Eye (tissue), 1 donor: ENCODE measurements around the gene TYK2.
"Not testable (repeated sequence)": the region's sequence is repeated elsewhere in the genome, so short reads cannot be mapped to it uniquely, and the experiment has no call there.

Experiments
- DNase-seq: peaks from one replicate; pipeline ENCODE4 v3.0.0-alpha.2; 2015

Gene TYK2

DNA sequence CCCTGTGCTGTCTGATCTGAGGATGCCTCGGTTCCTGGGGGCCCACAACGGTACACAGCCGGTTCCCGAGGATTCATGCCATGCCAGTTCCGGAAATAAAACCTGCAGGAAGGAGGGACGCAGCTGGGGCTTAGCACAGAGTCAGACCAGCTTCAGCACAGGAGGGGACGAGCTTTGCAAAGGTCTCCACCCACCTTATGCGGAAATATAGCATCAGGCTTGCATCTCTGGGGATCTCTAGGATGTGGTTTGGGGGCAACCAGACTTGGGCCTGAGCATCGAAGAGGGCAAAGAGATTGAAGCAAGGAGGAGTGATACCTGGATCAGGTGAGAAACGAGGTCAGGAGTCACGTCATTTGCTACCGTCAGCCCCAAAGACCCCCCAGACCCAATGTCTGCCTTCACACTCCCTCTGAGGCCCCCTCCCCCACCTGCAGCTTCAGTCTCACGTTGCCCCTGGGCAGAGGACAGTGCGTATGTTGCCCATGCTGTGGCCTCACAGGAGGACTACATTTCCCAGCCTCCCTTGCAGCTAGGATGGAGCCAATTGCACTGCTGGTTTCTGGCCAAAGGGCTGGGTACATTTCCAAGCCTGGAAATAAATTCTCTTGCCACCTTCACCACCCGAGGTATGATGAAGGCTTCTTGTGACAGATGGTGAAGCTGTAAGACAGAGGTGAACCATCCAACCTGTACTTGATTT lies 12.1 kb downstream of the TYK2 start:
- DNase-seq: no peak

GRCh38 chr19:10366950-10367512 lies 13.3 kb downstream of the TYK2 start:
- DNase-seq: not testable (repeated sequence)

DNA sequence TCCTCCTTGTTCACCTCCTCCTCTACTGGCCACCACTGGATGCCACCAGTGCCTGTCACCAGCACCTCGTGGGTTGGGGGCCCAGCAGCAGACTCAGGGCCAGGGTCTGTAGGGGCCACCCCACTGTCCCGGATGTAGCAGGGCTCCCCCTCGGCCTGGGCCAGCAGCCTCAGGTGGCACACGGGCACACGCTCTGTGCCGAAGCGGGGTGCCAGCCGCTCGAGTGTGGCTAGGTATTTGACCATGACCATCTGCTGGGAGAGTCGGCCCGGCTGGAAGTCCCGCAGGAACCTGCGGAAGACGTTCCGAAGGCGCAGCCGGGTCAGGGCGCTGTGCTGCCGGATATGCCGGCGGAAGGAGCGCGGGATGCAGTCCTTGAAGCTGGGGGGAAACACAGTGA lies 14.9 kb downstream of the TYK2 start:
- no peak for DNase-seq

GRCh38 chr19:10364644-10365043 lies 15.7 kb downstream of the TYK2 start:
- no peak for DNase-seq

- DNase-seq: no peak
These were observed 16.5 kb downstream of the TYK2 start for GRCh38 chr19:10363789-10364281.

DNA sequence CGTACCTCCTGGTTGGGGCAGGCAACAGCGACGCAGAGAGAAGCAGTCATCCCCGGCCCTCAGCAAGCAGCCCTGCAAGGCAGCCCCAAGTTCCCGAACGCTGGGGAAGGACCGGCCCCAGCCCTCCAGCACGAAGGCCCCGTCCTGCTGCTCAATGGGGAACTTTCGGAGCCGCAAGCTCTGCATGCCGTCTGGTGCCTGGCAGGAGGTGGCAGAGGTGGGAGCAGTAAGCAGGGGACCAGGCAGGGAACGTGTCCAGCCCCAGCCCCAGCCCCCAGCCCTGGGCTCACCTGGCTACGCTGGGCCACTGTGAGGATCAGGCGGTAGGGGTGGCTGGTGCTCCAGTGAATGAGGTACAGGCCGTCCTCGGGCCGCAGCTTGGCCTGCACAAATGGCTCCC lies 18.1 kb downstream of the TYK2 start:
- DNase-seq: no peak

GRCh38 chr19:10361569-10362011 lies 18.8 kb downstream of the TYK2 start:
- no peak for DNase-seq

- DNase-seq: no peak
These were observed 23.9 kb downstream of the TYK2 start for GRCh38 chr19:10356431-10356830.

DNA sequence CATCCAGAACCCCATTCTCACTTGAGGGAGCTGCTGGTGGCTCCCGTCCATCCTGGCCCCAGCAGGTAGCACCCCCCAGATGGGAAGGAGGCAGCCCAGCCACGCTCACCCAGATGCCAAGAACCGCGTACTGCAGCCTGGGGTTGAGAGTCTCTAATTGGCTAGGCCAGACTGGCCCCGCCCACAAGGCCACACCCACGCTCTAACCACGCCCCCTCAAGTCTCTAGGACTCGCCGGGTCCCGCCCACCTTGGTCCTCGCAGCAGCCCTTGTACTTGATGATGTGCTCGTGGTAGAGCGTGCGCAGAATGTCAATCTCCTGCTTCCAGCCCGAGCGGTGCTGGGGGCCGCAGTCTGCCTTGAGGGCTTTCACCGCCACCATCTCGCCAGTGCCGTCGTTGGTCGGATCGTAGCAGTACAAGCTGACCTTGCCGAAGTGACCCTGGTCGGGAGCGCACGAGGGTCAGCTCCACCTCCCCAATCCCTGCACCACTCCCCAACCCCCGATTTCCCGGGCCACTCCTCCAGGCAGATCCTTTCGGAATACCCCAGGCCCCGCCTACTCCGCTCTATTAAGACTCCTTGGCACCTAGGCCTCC lies 26.5 kb downstream of the TYK2 start:
- peak; percentile 96 for DNase-seq

DNA sequence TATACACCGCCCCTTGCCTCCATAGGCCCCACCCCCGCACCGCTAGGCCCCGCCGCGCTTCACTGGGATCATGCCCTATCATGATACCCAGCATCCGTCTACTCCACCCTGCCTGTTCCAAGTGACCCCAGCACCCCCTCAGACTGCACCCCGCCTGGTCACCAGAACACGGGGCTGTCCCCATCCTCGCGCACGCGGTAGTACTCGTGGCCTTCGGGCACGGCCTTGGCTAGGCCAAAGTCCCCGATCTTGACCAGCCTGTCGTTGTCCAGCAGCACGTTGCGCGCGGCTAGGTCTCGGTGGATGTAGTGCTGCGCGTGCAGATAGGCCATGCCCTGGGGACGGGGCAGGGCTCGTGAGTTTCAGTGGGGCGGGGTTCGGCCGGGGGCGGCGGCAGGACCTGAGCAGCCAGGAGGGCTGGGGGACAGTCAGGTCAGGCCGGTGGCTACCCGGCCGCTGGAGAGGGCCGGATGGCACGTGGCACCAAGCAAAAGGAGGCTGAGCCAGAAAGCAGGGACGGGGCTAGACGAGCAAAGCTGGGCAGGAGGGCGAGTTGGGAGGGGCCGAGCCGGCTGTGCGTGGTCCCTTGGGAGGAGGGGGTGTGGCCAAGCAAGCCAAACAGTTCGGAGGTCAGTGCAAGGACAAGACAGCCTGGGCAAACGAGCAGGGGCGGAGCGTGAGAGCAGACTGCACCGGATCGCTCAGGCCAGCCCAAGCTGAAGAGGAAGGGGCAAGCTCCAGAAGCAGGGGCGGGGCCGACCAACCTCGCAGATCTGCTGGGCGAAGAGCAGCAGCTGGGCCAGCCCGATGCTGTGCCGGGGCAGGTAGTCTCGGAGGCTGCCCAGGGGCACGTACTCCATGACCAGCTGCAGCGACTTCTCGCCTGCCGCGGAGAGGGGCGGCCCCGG lies 27.4 kb downstream of the TYK2 start:
- peak; percentile 94 for DNase-seq

DNA sequence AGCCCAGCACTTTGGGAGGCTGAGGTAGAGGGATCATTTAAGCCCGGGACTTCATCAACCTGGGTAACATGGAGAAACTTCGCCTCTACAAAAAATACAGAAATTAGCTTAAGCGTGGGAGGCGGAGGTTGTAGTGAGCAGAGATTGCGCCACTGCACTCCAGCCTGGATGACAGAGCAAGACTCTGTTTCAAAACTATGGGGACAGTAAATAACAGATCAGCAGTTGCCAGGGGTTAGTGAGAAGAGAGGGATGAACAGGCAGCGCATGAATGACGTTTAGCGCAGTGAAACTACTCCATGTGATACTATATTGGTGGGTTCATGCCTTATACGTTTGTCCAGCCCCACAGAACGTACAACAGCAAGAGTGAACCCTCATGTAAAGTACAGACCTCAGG lies 33.9 kb downstream of the TYK2 start:
- no peak for DNase-seq

DNA sequence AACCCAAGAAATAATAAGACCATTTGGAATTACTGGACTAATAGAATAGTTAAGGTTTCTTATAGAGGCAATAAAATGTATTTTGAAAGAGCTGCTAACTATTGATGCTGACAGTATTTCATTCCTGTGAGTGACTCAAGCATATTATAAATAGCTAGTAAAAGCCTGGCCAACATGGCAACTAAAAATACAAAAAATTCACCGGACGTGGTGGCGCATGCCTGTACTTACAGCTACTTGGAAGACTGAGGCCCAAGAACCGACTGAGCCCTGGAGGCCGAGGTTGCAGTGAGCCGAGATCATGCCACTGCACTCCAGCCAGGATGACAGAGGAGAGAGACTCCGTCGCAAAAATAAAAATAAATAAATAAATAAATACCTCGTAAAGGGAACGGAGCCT lies 35.6 kb downstream of the TYK2 start:
- no peak for DNase-seq

DNA sequence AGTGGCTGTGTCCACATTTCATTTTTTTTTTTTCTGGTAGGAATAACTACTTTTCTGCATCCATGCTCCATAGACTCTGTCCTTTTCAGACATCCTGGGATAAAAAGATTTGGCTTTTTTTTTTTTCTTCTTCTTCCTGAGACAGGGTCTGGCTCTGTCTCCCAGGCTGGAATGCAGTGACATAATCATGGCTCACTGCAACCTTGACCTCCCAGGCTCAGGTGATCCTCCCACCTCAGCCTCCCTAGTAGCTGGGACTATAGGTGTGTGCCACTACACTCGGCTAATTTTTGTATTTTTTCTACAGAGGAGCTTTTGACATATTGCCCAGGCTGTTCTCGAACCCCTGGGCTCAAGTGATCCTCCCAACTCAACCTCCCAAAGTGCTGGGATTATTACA lies 36.9 kb downstream of the TYK2 start:
- no peak for DNase-seq

GRCh38 chr19:10339977-10340376 lies 40.4 kb downstream of the TYK2 start:
- no peak for DNase-seq

- DNase-seq: no peak
These were observed 40.9 kb downstream of the TYK2 start, which contains the start of gene ICAM3 for GRCh38 chr19:10339380-10339960. TSS of gene ICAM3 (minus strand) at chr19:10339624. CDS start at chr19:10339614, 10 bp downstream.

DNA sequence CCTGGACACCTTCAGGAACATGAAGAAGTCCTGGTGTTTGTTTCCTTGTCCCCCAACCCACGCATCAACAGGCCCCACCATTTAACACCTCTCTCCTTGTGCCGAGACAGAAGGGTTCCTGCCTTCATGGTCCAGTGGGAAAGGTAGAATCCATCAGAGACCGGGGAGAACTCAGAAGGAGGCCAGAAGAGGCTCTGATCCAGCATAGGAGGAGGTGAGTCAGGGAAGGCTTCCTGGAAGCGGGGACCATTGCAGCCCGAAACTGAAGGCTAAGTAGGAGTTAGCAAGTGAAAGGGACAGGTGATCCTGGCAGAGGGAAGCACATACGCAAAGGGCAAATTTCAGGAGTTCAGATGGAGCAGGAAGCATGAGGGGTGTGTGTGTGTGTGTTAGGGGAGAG lies 41.4 kb downstream of the TYK2 start:
- no peak for DNase-seq

- DNase-seq: not testable (repeated sequence)
These were observed 43.6 kb downstream of the TYK2 start for GRCh38 chr19:10336725-10337124.

- no peak for DNase-seq
These were observed 44.9 kb downstream of the TYK2 start for GRCh38 chr19:10335352-10335985.

DNA sequence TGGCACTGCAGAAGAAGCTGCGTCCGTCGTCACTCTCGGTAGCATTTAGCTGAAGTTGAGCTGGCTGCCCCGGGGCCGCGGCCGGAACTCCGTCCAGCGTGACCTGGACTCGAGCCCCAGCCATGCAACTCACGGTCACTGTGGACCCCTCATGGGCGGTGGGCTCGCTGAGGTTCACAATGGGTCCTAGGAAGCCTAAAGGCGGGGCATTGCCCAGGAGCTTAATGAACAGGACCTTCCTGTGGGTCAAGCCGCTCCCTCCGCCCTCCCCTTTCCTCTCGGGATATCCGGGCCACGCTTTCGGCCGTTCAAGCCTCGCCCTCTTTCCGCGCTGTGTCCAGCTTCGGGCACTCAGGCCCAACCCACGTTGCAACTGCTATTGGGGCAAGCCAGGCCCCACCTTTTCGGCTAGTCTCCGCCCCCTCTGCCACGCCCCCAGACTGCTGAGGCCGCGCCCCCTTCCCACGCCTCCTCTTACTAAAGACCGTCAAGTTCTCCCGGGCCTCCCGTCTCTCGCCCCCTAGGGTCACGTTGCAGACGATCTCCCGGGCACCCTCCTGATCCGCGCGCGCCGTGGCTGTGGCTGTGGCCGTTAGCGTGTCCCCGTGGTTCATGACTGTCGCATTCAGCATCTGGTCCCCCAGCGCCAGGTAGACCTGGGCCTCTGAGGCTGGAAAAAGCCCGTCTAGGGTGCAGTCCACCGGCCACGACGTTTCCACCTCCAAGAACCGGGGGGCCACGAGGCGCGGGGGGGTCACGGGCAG lies 45.6 kb downstream of the TYK2 start:
- DNase-seq: peak; percentile 94

GRCh38 chr19:10333758-10334587 lies 46.4 kb downstream of the TYK2 start:
- no peak for DNase-seq
